Measurements from ENCODE around the gene LRRFIP1.

The LRRFIP1 gene

DNA sequence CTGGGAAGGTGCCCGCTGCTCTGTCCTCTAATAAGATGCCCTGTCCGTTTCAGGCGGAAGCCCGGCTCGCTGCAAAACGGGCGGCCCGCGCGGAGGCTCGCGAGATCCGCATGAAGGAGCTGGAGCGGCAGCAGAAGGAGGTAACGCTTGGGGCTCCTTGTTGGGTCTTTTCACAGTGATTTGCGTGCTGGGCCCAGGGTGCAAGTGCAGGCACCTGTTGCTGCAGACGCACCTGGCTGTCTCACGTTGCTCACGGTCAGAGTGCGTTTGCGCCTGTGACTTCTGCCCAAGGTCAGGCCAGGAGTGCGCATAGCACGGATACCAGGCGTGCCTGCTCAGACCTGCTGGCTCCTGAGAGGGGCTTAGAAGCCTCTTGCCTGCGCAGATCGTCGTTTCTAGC, 81.1 kb downstream of the LRRFIP1 start:
- DNase-seq = no peak

DNA sequence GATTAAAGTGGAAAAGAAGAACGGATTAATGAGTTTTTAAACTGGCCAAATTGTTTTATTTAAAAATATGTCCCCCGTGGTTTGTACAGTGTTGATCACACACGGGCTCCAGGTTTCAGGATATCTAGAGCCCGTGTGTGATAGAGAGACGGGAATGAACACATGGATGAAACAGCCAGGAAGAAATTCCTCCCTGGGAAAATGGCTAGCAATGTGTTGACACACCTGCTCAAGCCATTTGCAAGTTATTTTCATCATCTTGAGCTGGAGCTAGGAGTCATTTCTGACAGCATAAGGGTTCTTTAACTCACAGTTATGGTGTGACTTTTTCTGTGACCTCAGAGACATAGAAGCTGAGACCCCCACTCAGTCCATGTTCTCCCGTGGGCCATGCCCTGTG, 81.6 kb downstream of the LRRFIP1 start:
- DNase-seq = no peak

DNA sequence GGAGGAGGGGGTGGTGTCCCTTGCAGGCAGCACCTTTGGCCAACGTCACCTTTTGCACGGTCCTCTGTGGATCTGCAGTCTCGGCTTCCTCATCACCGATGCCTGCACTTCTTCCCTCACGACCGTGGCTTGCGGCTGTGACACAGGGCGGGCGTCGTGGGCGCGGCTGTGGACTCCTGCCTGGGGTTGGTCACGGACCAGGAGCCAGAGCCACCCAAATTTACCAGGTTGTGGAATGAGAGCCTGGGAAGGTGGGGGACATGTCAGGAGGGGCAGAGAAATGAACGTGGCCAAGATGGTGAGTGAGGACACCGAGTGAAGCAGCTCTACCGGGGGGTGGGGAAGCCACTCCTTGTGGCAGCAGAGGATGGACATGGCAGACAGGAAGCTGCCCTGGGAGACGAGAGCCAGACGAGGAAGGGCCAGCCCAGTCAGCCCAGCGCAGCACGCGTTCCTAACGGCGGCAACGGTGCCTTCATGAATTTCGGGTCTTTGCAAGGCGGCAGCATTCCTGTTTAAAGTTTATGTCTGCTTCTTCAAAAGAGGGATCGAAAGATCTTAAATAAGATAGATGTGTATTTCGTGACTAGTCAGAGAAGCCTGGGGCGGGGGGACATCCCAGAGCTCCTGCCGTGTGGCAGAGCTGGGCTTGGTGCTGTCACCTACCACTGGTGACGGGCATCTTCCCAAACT, 84.2 kb downstream of the LRRFIP1 start:
- no peak for DNase-seq

DNA sequence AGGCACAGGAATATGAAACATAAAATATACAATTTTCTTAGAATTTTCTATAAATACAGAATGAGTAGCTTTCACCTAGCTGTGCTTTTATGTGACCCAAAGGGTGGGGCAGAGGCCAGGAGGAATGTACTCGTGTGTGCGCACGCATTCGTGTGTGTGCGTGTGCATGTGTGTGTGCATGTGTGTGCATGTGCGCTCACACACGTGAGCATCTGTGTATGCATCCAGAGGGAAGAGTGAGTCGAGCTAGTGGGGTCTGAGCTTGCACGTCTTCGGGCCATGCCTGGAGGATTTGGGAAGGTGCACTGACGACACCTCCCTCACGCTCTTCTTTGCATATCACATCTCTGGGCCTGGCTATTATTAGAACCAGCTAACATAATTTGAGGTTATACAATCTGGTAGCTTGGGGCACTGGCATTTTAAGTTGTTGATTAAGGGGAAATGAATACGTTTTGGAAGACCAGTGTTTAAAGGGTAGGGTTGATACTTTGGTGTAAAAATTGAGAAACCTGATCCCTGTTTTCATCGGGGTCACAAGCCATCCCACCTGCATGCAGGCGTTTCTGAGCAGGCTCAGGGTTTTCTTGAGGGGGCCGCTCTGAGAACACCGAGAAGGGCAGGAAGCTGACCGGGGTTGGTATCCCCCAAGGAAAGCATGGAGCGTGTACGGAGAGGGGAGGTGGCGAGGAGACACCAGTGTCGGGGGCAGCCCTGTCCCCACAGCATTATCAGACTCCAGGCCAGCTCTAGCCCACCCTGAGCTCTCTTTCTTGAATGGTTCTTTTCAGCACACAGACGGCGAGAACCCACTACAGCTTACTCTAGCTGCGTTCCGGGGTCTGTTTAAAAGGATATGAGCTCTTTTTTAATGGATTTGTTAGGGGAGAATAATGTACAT, 85.3 kb downstream of the LRRFIP1 start:
- no peak for DNase-seq

DNA sequence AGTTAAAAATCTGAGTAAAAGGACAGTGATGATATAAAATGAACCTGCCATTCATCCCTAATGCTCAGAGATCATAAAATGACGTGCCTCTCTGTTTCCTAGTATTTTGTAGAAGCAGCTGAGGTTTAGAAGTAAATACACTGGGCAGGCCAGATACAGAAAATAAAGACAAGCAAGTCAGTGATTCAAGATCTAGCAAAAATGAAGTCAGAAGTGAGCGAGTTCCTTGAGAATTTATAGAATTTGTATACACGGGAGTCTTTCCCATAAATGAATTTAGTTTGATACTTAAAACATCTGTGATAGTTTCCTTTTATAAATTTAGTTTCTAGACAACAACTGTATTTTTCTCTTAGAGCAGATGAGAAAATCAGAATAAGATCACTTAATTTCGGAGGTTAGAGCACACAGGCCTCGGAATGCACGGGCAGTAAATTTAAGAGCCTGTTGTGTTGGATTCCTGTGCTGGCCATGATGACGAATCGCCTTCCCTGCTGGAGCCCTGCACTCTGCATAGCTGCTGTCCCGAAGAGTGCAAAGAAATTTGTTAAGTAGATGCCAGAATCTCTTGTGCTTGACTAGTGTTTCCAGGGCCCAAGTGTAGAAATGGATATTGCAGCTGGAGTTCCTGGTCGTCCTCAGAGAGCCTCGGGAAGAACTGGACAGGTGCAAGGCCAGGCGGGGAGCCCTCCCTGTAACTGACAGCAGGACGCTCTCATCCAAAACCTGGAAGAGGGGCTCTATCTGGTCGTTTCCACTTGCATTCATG, 87.5 kb downstream of the LRRFIP1 start:
- DNase-seq = no peak

DNA sequence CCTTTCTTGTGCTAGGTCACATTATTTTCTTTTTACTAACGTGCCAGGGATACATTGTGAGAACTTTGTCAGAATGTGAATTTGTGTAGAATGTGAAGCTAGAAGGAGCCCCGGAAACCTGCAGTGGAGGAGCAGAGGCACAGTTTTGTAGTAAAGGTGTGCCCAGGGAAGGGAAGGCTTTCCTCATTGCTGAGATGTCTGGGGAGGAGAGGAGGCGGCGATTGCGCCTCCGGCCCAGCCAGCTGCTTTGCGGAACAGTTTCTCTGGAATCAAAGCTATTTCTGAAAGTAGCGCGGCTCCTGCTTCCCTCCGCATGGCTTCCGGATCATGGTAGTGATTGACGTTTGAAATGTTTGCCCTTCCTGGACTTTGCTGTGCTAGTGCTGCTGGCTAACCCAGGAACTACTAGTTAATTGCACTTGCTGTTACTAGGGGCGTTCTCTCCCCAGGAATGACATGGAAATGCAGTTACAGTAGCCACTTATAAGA, 88.1 kb downstream of the LRRFIP1 start:
- DNase-seq = no peak

DNA sequence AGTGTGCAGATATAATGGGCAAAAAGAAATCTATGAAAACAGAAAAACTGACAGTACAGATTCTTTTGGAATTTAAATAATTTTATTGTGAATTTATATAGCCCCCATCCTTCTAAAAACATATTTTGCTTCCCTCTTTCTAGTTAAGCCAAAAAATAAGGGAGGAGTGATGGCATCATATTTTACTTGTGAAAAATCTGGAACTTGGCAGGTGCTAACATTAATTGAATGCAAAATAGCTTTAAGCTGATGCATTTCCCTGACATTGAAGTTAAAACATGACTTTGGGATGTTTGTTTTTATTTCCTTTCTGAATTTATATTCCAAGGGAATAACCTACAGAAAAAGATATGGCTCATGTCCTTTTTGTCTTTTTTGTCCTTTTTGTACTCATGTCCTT, 88.6 kb downstream of the LRRFIP1 start:
- DNase-seq = no peak

DNA sequence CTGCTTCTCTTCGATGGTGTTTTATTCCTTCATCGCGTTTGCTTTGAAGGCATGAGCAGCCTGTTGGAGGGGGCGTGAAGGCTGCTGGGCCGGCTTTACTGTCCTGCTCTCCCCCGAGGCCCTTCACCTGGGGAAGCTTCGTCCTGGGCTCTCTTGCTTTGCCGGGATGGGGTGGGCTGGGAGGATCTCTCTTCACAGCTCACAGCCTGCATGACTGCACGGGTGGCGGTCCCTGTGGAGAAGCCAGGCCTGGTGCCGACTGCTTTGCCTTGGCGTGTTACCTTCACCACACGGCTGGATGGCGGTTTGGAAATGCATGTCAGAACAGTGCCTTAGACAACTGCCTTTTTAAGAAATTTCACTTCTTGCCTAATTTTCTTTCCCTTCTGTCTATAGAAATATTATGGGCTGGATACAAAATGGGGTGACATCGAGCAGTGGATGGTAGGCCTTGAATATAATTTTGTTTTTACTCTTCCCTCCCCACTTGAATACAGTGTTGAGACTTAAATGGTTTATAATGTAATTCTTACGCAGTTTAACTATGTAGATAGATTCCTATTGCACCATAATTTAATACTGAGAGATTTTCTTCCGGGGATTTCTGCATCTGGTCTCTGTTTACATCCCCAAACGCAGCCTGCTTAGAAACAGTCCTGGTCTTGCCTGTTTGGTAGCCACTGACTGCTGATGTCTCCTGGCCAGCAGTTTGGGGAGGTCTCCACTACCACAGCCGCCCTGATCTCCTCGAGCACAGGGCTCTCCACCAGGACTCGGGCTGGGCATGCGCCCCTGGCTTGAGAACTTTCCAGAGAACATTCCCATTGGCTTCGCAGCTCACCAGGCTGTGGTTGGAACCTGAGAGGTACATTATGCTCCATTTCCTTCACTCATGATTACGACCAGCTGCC, 90.2 kb downstream of the LRRFIP1 start:
- no peak for DNase-seq

DNA sequence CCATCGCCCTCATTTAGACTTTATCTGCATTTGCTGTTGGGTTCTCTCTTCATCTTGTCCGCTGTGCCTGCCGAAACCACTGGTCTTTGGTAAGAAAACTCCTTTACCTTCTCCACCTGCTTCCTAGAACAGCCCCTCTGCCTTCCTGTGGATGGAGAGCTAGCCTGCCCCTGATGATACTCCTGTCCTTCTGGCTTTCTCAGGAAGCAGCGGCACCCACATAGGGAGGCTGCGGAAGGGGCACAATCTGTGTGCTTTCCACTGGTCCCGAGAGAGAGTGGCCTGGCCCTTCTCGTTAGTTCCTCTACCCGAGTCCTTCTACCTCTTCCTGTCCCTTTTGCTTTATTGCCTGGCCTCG, 90.9 kb downstream of the LRRFIP1 start:
- DNase-seq = no peak

DNA sequence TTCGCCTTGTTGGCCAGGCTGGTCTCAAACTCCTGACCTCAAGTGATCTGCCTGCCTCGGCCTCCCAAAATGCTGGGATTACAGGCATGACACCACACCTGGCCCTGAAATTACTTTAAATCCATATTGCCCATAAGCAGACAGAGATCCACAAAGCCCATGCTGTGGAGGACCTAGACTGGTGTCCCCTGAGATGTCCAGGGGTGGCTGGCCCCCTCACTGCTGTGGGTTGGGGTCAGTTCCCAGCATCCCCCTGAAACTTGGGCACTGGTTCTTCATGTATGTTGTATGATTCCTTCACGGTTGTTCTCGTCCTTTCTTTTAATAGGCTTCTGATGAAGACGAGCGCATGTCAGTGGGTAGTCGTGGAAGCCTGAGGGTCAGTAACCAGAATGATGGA, 93.1 kb downstream of the LRRFIP1 start:
- DNase-seq = no peak

DNA sequence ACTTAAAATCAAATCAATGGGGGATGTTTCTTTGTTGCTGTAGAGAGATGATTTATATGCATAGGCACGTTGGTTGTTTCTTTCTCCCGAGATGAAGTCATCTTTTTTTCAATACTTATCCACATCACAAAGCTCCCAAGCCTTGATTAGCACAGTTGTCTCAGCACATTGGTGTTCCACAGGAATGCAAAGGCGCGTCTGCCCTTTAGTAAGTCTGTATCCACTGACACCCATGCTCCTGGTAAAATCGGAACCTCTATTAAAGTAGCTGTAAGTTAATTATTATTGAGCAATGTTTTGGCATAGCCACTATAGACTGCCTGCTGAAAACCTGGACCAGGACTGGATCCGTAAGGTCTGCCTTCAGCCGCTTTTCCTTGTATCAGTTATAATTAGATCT, 93.6 kb downstream of the LRRFIP1 start:
- DNase-seq = no peak

DNA sequence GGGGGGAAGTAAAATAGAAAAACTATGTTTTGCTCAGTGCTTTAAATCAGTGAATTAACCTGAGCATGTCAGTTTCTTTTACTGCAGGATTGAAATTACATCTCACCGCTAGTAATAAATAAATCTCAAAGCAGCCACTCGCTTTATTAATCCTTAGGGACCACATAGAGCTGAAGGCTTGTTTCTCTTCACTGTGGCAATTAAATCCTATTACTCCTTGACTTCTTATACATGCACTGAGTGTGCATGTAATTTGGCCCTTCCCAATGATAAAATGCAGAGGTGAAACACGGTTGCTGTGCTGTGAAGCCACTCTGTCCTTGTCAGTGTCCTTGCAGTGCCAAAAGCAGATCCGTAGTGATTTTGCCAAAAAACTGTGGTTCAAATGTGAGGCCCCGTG, 94.1 kb downstream of the LRRFIP1 start:
- DNase-seq = no peak

DNA sequence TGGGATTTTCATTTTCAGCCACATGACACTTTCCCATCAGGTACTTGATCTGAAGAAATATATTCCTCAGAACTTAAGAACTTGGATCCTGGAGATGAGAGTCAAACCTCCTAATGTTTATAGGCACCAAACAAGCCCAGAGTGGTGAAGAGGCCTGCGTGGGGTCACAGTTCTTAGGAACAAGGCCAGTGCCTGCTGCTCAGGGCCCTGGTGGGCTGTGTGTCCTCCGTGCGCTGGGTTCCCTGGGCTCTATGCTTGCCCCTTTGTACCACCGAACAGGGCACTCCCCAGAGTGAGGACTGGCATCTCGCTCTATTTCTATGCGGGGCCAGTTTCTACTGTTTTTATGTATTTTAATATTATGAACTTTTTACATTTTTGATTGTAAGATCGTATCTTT, 95.2 kb downstream of the LRRFIP1 start:
- no peak for DNase-seq

DNA sequence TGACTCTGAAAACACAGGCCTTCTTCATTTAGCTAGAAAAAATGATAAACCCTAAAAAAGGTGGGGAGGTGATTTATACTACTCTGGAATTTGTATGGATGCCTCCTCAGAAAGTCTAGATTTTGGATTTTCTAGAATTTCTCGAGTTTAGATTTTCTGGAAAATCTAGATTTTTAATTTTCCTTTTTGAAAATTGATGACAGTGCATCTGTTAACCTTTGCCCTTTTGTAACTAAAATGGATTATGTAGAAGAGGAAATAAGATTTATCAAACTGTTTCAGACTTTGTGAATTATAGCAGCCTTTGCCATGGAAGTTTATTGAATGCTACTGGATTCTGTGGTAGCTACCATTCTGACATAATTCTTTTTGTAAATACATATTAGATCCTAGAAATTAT, 95.6 kb downstream of the LRRFIP1 start:
- no peak for DNase-seq

DNA sequence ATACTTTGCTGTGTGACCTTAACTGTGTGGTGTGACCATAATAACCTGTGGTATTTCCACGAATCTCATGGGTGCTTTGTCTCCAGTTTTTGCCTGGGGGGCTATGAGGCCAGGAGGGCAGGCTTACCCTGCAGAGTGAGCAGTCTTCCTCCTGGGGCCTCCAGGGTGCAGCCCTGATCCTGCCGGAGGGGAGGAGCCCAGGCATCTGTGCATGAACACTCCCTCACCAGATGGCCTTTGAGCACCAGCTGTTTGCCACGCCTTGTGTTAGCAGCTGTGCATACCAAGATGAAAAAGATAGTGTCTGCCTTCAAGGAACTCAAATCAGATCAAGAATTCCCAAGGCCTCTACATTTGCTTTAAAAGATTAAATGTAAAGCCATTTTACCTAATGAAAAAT, 96.2 kb downstream of the LRRFIP1 start:
- DNase-seq = no peak

DNA sequence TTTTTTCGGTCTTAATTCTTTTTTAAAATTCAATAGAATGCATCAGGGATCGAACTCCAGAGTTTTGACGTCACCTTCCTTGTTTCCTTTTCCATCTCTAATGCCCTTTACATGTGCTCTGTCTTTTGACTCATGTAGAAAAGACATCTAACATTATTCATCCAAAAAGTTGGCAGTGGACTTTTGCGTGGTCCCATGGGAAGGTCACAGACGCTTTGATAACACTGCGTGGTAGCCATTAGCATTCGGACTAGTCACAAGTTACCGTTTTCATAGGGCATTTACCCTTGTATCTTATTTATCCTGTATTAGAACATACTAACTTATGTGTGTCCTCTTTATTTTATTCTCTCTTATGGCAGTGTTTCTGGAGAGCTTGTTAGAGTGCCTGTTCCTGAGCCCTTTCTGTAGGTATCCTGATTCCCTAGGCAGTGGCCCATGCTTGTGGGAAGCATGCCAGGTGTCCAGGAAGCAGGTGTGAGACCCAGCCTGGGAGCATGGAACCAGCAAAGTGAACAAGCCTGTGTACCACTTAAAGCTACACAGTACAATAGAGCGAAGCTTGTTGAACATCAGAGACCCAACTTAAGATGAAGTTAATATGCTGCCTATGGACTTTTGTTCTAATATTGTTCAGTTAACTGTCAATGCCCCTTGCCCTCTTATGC, 97.6 kb downstream of the LRRFIP1 start:
- DNase-seq = no peak

DNA sequence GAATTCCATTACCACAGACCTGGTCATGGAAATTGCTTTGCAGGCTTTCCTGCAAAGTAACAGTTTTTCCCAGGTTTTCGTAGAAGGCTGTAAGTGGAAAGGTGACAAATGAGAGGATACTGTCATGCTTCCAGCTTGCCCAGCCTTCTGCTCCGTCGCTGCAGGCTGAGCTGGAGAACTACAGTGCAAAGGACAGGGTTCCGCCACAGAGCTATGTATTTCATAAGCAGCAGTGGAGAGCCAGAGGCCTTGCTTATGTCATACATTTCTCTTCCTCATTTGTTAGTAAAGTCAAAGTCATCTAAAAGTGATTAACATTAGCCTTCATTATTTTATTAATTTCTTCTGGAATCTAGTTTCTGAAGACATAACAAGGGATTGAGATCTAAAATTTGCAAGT, 98.3 kb downstream of the LRRFIP1 start:
- no peak for DNase-seq

DNA sequence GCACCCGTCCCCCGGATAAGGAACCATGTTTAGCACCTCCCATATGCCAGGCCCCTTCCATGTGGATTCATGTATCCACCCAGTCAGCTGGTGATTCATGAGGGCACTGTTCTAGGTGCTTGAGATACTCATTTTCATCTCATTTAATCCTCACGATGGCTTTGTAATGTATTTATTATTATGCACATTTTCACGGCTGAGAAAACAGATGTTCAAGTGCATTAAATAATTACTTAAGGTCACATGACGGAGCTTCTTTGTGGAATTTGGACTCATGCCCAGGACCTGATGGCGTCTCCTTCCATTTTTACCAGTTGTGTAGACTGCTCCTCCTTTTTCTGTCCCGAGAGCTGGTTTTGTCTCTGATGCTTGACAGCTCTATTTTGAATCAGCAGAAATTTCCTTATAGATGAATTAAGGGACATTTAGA, 99.0 kb downstream of the LRRFIP1 start:
- DNase-seq = no peak

DNA sequence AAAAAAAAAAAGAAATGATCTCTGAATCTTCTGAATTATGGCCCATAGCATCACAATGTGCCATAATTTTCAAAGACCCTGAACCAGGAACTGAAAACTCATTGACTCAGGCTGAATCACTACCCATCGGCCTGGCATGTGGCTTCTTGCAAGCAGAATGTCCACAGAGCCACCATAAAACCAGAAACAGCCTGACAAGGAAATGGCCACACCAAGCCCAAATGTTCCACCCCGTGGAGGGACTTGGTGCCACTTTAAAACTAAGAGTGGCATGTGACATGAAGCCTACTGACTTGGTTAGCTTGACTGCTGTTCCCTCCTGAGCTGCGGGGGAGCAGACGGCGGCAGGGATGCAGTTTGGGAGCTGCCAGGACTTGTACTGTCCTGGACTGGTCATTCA, 100.0 kb downstream of the LRRFIP1 start:
- DNase-seq = no peak

DNA sequence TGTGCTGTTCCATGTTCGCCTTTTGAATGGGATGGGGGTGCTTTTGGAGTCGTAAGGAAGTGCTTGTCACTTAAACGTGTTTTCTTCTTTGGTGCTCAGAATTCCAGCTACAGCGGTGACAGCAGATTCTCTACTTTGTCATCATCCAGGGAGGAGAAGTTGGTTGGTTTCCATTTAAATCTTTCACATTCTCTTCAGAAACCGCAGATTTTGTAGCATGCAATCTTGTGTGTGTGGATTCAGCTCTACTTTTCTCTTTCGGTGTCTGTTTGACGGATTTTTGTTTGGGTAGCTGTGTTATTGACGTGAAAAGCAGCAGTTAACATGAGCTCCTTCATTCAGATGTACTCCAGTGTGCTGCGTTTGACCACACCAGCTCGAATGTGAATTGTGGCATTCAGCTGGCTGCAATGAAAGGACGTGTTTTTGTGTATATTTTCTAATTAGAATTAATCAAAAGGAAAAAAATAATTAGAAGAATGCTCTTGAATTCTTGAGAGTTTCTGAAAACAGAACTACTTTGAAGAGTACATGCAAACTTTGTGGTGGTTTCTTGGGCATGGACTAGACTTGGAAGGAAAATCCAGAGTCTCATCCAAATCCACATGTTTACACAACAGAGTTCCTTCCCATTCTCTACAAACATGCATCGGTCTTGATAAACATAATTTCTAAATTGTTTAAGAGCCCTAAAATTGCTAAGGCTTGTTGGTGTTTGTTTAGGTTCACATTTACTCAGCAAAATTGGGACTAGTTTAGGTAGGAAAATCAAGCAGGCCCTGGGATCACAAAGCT, 102.5 kb downstream of the LRRFIP1 start:
- DNase-seq = no peak

DNA sequence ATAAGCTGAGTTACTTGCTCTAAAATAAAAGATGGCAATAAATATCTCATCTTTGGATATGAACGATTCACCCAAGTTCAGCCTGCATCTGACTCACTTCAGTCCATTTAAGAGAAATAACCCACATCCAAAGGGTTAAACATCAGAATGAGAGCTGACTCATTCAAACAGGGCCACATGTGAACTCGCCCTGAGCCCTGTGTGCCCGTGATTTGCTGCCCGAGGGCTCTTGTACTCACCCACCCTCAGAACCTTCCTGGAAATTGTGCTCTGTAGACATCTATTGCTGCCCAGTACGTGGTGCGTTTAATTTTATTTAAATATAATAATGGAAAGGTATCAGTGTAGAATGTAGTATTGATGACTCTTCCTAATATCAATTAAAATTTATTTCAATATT, 104.3 kb downstream of the LRRFIP1 start:
- peak; percentile 30 for DNase-seq
